PFSK-1 (cell line): ENCODE results near the gene BCKDHA.

Experiments
- FOXP2 ChIP-seq: optimal IDR thresholded peaks from 2 replicates; pipeline ENCODE3; 2011; ENCODE audit warnings: borderline replicate concordance, control low read depth, inconsistent platforms; ENCODE audit not compliant: insufficient read depth; ENCODE audit errors: extremely low read length, extremely low read depth
- POLR2AphosphoS5 ChIP-seq: IDR thresholded peaks from 2 replicates; pipeline ENCODE4 v1.6.1; 2012; ENCODE audit warnings: low read depth, mild to moderate bottlenecking, control low read depth, low read length, moderate library complexity
- REST ChIP-seq, 2 experiments: IDR thresholded peaks; 2 replicates each; pipeline versions ENCODE4 v1.6.1 to v1.8.0; 2011 to 2012; ENCODE audit warnings: low read depth in 2 of 2, low read length in 2 of 2, control low read depth in 1 of 2, inconsistent platforms in 1 of 2, mild to moderate bottlenecking in 1 of 2, moderate library complexity in 1 of 2; ENCODE audit not compliant: insufficient read depth in 1 of 2
- SIN3A ChIP-seq: IDR thresholded peaks from 2 replicates; pipeline ENCODE4 v1.6.1; 2012; ENCODE audit warnings: mild to moderate bottlenecking, low read length, moderate library complexity, borderline replicate concordance; ENCODE audit not compliant: insufficient read depth
- TAF1 ChIP-seq: IDR thresholded peaks from 2 replicates; pipeline ENCODE4 v1.6.1; 2012; ENCODE audit warnings: low read length, control low read depth, borderline replicate concordance; ENCODE audit not compliant: insufficient read depth

DNA sequence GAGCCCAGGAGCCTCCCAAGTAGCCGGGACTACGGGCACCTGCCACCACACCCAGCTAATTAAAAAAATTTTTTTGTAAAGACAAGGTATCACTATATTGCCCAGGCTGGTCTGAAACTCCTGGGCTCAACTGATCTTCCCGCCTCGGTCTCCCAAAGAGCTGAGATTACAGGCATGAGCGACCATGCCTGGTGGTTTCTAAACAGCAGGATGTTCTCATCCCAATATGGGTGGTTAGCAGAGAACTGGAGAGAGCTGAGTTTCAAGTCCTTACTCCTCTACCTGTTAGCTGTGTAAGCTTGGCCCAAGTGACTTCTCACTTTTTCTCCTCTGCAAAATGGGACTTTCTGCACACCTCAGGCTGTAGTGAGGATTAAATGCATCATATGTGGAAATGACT is 13.3 kb upstream of the BCKDHA start:
- TF ChIP-seq POLR2AphosphoS5 (no peak), REST (IDR thresholded peaks at IDR 0.05; ENCODE audit: insufficient read depth in 1 of 2, low read depth in 2 of 2, low read length in 2 of 2) (no peak), SIN3A (no peak), FOXP2 (no peak), TAF1 (no peak)
